GM12878 (cell line): ENCODE data around the gene TLE3.
A peak's percentile ranks its signal among the peaks of the same experiment; 100 is the strongest.

ENCODE experiments used
- EP300 ChIP-seq, 2 experiments: fragments of 150-350 bp in 1 of 2; IDR thresholded peaks; 2 replicates each; pipeline ENCODE4 v1.6.1; 2011 to 2012; ENCODE audit warnings: low read depth in 2 of 2, low read length in 2 of 2, borderline replicate concordance in 1 of 2, improper control_type of control experiment in 1 of 2, inconsistent platforms in 1 of 2; ENCODE audit not compliant: control insufficient read depth in 1 of 2
- TF ChIP-seq, protein P1 (sequence below), 3 experiments: IDR thresholded peaks in 2 of 3; conservative IDR thresholded peaks in 1 of 3; 2 replicates each; pipeline ENCODE4 v1.5.1; 2011; ENCODE audit warnings: low read depth in 3 of 3, low read length in 3 of 3, mild to moderate bottlenecking in 3 of 3, control low read depth in 2 of 3, moderate library complexity in 2 of 3, inconsistent platforms in 1 of 3, mixed read lengths in 1 of 3; ENCODE audit not compliant: control insufficient read depth in 2 of 3, insufficient read depth in 1 of 3; ENCODE audit errors: extremely low read depth in 1 of 3

DNA sequence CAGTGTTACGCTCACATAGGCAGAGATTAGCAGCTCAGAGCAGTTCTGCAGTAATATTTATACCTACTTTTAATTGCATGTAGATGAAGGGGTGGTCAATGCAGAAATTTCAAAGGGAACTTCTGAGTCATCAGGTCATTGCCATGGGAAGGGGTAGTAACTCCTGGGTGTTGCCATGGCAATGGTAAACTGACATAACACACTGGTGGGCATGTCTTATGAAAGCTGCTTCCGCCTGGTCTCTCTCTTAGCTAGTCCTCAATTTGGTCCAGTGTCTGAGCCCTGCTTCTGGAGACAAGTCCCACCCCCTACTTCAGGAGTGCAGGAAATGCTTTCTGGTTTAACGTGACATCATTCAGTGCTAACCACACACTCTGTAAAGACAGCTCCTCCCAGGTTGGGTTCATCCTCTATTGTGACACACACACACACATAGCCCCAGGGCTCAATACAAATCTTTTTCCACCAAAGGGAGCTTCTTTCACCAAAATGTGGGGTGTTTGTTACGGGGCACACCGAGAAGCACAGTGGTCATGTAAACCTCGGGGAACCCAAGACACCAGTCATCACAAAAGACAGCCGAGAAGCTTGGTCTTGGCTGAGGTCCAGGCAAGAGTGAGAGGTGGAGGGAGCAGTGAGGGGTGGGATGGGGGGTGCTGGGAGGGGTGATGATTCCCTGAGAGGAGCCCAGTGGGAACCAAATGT lies 74.5 kb downstream of the TLE3 start:
- TF ChIP-seq, protein P1, sequence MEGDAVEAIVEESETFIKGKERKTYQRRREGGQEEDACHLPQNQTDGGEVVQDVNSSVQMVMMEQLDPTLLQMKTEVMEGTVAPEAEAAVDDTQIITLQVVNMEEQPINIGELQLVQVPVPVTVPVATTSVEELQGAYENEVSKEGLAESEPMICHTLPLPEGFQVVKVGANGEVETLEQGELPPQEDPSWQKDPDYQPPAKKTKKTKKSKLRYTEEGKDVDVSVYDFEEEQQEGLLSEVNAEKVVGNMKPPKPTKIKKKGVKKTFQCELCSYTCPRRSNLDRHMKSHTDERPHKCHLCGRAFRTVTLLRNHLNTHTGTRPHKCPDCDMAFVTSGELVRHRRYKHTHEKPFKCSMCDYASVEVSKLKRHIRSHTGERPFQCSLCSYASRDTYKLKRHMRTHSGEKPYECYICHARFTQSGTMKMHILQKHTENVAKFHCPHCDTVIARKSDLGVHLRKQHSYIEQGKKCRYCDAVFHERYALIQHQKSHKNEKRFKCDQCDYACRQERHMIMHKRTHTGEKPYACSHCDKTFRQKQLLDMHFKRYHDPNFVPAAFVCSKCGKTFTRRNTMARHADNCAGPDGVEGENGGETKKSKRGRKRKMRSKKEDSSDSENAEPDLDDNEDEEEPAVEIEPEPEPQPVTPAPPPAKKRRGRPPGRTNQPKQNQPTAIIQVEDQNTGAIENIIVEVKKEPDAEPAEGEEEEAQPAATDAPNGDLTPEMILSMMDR (IDR thresholded peaks at IDR 0.05 in 2 of 3, conservative IDR thresholded peaks at IDR 0.05 in 1 of 3; ENCODE audit: control insufficient read depth in 2 of 3, extremely low read depth in 1 of 3, insufficient read depth in 1 of 3, low read depth in 3 of 3, low read length in 3 of 3): no peak
- peak in 1 of 2 experiments; percentile 30; a peak in 1 of 4 replicates for TF ChIP-seq EP300 (IDR thresholded peaks at IDR 0.05; ENCODE audit: borderline replicate concordance in 1 of 2, control insufficient read depth in 1 of 2, low read depth in 2 of 2, low read length in 2 of 2)
